ENCODE data around the gene ITGA2.

Gene ITGA2

GRCh38 chr5:53071298-53071697 lies 82.1 kb downstream of the ITGA2 start:
- no peak for DNase-seq (ENCODE audit: low read depth in 1 of 2, low spot score in 1 of 2)
- no peak overlapping the region for H3K27ac ChIP-seq (replicated peaks)
- TF ChIP-seq POLR2AphosphoS5 (IDR thresholded peaks at IDR 0.05; ENCODE audit: low read depth), result no peak
- TF ChIP-seq, protein P1, sequence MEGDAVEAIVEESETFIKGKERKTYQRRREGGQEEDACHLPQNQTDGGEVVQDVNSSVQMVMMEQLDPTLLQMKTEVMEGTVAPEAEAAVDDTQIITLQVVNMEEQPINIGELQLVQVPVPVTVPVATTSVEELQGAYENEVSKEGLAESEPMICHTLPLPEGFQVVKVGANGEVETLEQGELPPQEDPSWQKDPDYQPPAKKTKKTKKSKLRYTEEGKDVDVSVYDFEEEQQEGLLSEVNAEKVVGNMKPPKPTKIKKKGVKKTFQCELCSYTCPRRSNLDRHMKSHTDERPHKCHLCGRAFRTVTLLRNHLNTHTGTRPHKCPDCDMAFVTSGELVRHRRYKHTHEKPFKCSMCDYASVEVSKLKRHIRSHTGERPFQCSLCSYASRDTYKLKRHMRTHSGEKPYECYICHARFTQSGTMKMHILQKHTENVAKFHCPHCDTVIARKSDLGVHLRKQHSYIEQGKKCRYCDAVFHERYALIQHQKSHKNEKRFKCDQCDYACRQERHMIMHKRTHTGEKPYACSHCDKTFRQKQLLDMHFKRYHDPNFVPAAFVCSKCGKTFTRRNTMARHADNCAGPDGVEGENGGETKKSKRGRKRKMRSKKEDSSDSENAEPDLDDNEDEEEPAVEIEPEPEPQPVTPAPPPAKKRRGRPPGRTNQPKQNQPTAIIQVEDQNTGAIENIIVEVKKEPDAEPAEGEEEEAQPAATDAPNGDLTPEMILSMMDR (IDR thresholded peaks at IDR 0.05; ENCODE audit: insufficient read depth, low read length), result no peak

GRCh38 chr5:53071738-53072137 lies 82.6 kb downstream of the ITGA2 start:
- H3K4me3 ChIP-seq (replicated peaks; ENCODE audit: insufficient read depth, low read length), result no peak overlapping the region
- H3K27ac ChIP-seq (replicated peaks), result no peak overlapping the region
- H3K27me3 ChIP-seq (ENCODE audit: insufficient read depth, poor library complexity, severe bottlenecking), result peaks cover 2% of the 10 kb centered on the region
- TF ChIP-seq, protein P2, sequence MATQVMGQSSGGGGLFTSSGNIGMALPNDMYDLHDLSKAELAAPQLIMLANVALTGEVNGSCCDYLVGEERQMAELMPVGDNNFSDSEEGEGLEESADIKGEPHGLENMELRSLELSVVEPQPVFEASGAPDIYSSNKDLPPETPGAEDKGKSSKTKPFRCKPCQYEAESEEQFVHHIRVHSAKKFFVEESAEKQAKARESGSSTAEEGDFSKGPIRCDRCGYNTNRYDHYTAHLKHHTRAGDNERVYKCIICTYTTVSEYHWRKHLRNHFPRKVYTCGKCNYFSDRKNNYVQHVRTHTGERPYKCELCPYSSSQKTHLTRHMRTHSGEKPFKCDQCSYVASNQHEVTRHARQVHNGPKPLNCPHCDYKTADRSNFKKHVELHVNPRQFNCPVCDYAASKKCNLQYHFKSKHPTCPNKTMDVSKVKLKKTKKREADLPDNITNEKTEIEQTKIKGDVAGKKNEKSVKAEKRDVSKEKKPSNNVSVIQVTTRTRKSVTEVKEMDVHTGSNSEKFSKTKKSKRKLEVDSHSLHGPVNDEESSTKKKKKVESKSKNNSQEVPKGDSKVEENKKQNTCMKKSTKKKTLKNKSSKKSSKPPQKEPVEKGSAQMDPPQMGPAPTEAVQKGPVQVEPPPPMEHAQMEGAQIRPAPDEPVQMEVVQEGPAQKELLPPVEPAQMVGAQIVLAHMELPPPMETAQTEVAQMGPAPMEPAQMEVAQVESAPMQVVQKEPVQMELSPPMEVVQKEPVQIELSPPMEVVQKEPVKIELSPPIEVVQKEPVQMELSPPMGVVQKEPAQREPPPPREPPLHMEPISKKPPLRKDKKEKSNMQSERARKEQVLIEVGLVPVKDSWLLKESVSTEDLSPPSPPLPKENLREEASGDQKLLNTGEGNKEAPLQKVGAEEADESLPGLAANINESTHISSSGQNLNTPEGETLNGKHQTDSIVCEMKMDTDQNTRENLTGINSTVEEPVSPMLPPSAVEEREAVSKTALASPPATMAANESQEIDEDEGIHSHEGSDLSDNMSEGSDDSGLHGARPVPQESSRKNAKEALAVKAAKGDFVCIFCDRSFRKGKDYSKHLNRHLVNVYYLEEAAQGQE (IDR thresholded peaks at IDR 0.05; ENCODE audit: insufficient replicate concordance, low read depth), result no peak
- TF ChIP-seq POLR2AphosphoS5 (IDR thresholded peaks at IDR 0.05; ENCODE audit: low read depth) (no peak), GABPA (IDR thresholded peaks at IDR 0.05; ENCODE audit: low read depth) (no peak), SPI1 (IDR thresholded peaks at IDR 0.05; ENCODE audit: borderline replicate concordance, low read depth) (no peak)
- TF ChIP-seq, protein P1 (IDR thresholded peaks at IDR 0.05; ENCODE audit: insufficient read depth, low read length), result no peak
- DNase-seq (ENCODE audit: low read depth in 1 of 2, low spot score in 1 of 2), result no peak

More at GRCh38 chr5:53071298-53071697, 82.1 kb downstream of the ITGA2 start:
- Histone ChIP-seq H3K27me3 (ENCODE audit: insufficient read depth, poor library complexity, severe bottlenecking) (peaks cover 2% of the 10 kb centered on the region), H3K4me3 (replicated peaks; ENCODE audit: insufficient read depth, low read length) (no peak overlapping the region)

DNA sequence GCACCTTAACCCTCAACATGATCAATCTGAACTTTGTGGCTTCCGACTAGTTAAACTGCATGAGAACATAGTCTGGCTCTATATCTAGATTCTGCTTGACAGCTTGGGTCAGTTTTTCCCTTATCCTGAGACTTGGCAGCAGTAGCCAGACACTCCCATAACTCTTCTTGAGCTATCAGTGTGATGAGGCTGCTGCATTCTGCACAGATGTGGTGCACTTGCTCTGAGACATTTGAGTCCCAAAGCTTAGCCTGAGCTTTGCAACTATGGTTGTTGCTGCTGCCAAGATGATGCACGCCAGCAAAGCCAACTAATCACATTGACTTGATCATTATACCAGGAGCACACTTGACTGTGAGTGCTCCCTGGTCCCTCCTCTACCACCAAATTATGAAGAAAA lies 84.2 kb downstream of the ITGA2 start:
- H3K4me3 ChIP-seq (replicated peaks; ENCODE audit: insufficient read depth, low read length), result no peak overlapping the region
- H3K27me3 ChIP-seq (ENCODE audit: insufficient read depth, poor library complexity, severe bottlenecking), result peaks cover 2% of the 10 kb centered on the region
- no peak for TF ChIP-seq POLR2AphosphoS5 (IDR thresholded peaks at IDR 0.05; ENCODE audit: low read depth)
- no peak overlapping the region for H3K27ac ChIP-seq (replicated peaks)
- DNase-seq (ENCODE audit: low read depth in 1 of 2, low spot score in 1 of 2), result no peak

DNA sequence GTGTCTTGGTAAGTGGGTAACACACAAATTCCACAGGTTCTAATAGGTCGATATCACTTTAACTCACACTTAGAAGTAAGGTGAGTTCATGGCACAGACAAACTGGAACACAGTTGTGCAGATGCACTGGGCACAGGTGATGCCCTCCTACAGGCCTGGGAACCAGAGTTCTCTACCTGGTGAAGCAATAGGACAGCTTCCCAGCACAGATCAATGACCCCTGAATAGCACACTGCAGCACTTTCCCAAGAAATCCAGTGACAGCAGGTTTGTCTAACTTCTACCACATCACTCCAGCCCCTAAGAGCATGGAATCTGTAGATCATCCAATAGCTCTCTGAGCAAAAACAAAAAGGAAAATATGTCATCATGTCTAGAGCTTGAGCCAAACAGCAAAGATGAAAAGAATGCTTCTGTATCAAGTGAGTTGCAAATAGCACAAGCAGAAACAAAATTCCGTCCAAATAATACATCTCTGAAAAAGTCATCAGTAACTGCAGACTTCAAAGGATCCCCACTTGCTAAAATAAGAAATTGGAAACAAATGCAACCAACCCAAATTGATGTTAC lies 86.9 kb downstream of the ITGA2 start:
- Histone ChIP-seq H3K27me3 (ENCODE audit: insufficient read depth, poor library complexity, severe bottlenecking) (peaks cover 2% of the 10 kb centered on the region), H3K4me3 (replicated peaks; ENCODE audit: insufficient read depth, low read length) (no peak overlapping the region), H3K27ac (replicated peaks) (no peak overlapping the region)
- no peak for DNase-seq (ENCODE audit: low read depth in 1 of 2, low spot score in 1 of 2)
- TF ChIP-seq, protein P1 (IDR thresholded peaks at IDR 0.05; ENCODE audit: insufficient read depth, low read length), result no peak

DNA sequence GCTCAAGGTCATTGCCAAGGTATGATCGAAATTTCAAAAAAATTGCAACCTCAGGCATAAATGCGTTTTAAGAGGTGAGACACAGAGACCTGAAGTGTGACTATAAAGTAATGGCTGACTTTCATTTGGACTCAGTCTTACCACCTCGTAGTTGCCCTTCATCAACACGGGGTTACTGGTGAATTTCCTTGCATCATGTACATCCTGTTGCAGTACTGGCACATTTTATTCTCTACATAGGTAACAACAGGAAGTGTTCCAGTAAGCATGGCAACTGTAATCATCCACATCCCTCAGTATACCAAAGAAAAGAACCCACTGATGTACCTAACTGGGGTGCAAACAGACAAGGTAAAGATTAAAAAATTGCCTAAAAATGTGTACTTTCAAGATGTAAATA lies 91.1 kb downstream of the ITGA2 start:
- Histone ChIP-seq H3K27ac (replicated peaks) (no peak overlapping the region), H3K27me3 (ENCODE audit: insufficient read depth, poor library complexity, severe bottlenecking) (peaks cover 3% of the 10 kb centered on the region), H3K4me3 (replicated peaks; ENCODE audit: insufficient read depth, low read length) (no peak overlapping the region)
- DNase-seq (ENCODE audit: low read depth in 1 of 2, low spot score in 1 of 2), result no peak
- TF ChIP-seq, protein P1 (IDR thresholded peaks at IDR 0.05; ENCODE audit: insufficient read depth, low read length), result no peak
- TF ChIP-seq POLR2AphosphoS5 (IDR thresholded peaks at IDR 0.05; ENCODE audit: low read depth) (no peak), GABPA (IDR thresholded peaks at IDR 0.05; ENCODE audit: low read depth) (no peak), SPI1 (IDR thresholded peaks at IDR 0.05; ENCODE audit: borderline replicate concordance, low read depth) (no peak)
- TF ChIP-seq, protein P2 (IDR thresholded peaks at IDR 0.05; ENCODE audit: insufficient replicate concordance, low read depth), result no peak
